GM12873 (cell line): ENCODE data around the gene KRTAP11-1.

ENCODE experiments used
- TF ChIP-seq, protein P1 (sequence below): IDR thresholded peaks from 2 replicates; pipeline ENCODE4 v1.5.1; 2012; ENCODE audit warnings: low read depth, mild to moderate bottlenecking, moderate library complexity, low read length, control low read depth; ENCODE audit not compliant: insufficient read depth; ENCODE audit errors: missing control alignments

The KRTAP11-1 gene, protein sequence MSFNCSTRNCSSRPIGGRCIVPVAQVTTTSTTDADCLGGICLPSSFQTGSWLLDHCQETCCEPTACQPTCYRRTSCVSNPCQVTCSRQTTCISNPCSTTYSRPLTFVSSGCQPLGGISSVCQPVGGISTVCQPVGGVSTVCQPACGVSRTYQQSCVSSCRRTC

DNA sequence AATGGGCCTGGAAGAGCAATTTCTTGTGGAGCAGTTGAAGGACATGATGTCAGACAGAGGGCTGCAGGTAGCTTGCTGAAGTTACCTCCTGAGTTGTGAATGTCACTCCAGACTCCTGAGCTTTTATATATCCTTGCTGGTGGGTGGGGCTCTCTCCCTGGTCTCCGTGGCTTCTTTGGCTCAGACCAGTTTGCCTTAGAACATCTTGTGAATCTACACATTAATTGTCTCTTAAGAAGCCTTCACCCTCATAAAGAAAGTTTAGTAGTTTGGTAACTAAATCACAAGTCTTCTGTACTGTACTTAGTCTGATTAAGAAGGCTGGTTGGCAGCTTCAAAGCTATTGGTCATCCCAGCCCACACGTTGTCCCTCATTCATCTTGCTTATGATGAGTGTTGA is at the start of gene KRTAP11-1:
TSS of gene KRTAP11-1 (minus strand) at position 101 of the 400 bp plus-strand sequence. CDS start at position 45, 56 bp downstream.
- TF ChIP-seq, protein P1, sequence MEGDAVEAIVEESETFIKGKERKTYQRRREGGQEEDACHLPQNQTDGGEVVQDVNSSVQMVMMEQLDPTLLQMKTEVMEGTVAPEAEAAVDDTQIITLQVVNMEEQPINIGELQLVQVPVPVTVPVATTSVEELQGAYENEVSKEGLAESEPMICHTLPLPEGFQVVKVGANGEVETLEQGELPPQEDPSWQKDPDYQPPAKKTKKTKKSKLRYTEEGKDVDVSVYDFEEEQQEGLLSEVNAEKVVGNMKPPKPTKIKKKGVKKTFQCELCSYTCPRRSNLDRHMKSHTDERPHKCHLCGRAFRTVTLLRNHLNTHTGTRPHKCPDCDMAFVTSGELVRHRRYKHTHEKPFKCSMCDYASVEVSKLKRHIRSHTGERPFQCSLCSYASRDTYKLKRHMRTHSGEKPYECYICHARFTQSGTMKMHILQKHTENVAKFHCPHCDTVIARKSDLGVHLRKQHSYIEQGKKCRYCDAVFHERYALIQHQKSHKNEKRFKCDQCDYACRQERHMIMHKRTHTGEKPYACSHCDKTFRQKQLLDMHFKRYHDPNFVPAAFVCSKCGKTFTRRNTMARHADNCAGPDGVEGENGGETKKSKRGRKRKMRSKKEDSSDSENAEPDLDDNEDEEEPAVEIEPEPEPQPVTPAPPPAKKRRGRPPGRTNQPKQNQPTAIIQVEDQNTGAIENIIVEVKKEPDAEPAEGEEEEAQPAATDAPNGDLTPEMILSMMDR: no peak

DNA sequence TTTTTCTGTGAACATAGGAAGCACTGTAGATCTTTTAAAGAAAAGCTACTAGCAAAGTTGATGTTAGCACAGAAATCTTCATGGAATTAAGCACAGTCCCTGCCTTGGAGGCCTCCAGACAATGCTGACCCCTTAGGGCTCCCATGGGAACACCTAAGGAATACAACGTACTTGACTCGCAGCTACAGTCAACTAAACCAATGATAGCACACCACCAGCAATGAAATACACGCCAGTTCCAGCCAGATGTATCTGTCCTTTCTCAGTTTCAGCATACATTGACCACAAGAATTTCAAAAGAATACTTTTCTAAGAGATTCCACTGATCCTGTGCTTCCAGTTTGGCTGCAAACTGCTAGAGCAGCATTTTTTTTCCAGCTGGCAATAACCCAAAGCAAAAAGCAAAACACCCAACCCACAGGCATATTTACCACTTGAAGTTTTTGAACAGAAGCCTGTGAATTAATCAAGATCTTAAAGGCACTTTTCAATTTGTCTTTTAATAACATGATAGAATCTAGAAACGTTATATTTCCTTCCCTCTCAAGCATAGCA is 42.8 kb upstream of the KRTAP11-1 start:
- TF ChIP-seq, protein P1: no peak

DNA sequence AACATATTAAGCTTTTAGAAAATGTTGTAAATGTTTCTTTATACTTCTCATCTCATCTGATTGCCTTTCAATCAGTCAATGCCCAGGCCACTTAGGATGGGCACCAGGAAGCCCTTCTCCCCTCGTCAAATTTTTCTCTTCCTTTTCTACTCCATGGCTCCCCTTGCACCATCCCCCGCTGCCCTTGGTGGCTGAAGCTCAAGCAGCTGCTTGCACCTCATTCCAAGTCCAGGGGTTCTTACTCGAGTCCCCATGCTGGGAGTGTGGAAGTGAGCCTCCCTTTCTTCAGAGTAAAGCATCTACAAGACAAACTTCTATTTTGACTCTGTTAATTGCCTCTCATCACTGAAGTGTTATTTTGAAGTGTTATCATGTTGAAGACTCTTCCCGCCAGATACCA is 39.7 kb upstream of the KRTAP11-1 start:
- TF ChIP-seq, protein P1: no peak

DNA sequence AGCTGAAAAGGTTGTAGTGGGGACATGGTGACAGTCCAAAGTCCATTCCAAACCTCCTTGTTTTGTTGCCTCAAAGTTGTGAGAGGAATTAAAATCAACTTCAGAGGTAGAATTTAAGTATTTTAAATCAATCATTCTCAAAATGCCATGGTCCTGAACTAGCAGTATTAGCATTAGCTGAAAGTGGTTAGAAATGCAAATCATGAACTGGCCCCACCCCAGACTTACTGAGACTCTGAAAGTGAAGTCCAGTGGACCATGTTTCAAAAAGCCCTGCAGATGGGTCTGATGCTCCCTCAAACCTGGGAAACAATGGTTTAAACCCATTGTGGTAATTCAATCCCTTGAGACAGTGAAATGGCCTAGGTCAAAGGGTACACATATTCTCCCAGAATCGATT is 36.2 kb upstream of the KRTAP11-1 start:
- TF ChIP-seq, protein P1: no peak

DNA sequence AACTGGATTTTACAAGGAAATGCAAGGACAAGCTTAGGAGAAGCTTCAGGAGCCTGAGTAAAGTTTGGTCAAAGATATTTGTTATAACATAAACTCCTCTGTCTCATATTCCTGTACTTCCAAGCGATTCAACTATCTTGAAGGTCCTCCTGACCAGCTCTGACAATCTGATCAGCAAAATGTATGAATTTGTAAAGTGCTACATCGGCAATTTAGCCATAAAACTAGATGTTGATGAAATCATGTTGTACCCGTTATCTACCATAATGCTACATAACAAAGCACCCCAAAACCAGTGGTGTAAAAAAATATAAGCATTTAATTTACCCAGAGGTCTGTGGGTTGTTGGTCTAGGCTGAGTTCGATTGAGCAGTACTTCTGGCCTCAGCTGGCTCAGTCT is 19.5 kb upstream of the KRTAP11-1 start:
- TF ChIP-seq, protein P1: no peak

DNA sequence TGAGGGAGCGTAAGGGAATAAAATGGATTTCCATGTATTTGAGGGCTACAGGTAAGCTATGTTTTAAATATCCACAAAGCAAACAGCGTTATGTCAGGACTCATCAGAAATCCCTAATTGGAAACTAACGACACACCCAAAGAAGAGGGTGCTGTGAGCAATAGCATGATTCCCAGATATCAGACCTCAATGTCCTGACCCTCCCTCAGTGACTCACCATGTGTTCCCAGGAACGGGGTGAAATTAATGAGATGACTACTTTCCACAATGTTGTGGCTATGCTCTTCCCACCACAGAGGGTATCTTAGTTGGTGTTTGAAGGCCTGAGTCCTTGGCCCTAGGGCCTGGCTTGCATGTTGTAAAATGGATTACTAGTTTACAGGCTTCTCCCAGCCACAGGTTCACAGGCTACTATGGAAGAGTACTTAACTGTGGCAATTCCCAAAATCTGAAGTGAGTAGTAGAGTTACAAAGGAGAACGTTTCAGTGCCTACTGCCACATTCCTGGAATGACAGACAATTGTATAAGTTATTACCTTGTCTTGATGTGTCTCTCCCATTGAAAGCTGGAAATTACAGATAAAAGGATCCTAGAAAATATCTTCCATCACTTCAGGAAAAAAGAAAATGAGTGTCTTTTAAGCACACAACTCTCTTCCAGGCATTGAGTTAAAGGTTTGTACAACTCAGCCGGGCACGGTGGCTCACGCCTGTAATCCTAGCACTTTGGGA is 1.7 kb upstream of the KRTAP11-1 start:
- TF ChIP-seq, protein P1: no peak

DNA sequence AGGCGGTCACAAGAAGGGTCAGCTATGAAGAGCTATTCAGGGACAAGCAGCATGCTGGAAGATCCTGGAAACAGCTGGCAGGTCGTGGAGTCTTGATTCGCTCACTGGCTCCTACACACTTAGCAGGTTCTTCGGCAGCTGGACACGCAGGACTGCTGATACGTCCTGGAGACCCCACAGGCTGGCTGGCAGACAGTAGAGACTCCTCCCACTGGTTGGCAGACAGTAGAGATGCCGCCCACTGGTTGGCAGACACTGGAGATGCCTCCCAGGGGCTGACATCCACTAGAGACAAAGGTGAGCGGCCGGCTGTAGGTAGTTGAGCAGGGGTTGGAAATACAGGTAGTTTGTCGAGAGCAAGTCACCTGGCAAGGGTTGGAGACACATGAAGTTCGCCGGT is 466 bp downstream of the KRTAP11-1 start:
- TF ChIP-seq, protein P1: no peak
